Activated CD4-positive, alpha-beta T cell treated with anti-CD3 and anti-CD28 coated beads, Interleukin-2, Interleukin-6, amounts not matched to agents 100 ng/mL and 50 ng/mL, durations not matched to agents 16 hours and 8 hours (primary cell): ENCODE measurements around the gene EFCAB11.

ENCODE experiments used
- DNase-seq: peaks from one replicate; pipeline ENCODE4 v3.0.0-alpha.2; 2020

Gene EFCAB11

DNA sequence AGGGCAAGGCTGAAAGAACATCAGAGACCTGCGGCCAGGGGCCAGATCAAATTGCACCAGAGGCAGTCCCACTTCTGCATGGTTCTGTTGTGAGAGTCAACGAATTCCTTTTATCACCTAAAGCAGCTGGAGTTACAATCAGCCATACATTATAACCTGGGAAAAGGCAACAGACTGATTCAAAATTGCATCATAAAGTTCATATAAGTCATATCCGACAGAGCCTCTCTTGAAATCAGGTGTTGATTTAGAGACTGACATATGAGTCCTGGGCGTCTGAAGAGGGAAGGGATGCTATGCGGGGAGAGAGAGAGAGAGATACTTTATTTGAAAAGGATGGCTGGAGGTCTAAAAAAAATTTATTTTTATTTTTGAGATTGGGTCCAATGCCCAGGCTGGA, 89.4 kb downstream of the EFCAB11 start:
- DNase-seq, result no peak

DNA sequence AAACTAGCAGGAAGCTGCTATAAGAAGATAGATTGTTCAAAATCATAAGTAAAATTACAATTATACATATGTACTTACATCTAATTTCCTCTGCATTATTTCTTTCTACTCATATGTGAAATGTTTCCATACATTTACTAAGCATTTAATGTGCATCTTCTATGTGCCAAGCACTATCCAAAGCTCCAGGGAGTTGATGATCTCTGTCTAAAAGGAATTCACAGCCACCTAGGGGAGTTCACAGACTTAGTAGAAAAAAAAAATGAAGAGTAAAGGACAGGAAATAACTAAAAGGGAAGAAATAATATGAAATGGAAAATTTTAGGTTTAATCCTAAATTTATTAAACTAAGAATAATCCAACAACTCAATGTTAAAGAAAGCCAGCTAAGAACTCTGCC, 91.7 kb downstream of the EFCAB11 start:
- no peak for DNase-seq

DNA sequence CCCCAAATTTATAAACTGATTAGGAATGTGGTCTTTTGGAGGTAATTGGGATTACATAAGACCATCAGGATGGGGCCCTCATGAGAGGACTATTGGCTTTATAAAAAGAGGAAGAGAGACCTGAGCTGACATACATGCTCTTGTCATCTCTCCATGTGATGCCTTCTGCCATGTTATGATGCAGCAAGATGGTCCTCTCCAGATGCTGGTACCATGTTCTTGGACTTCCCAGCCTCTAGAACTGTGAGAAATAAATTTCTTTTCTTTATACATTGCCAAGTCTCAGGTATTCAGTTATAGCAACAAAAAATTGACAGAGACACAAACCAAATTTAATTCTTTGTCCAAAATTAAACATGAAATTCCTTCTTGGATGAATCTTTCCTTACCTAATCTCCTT, 92.9 kb downstream of the EFCAB11 start:
- no peak for DNase-seq

DNA sequence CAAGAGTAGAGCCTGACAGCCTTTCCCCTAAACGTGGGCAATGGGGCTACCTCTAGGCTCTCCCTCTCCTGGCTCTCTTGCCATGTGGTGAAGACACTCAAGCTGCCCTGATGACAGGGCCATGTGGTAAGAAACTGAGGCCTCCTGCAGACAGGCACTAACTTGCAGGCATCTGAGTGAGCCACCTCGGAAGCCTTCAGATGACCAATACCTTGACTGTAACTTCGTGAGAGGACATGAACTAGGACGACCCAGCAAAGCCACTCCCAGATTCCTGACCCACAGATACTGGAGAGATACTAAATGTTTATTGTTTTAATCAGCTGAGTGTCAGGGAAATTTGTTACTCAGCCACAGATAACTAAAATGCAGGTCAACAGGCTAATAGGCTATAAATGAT, 96.4 kb downstream of the EFCAB11 start:
- DNase-seq, result no peak

DNA sequence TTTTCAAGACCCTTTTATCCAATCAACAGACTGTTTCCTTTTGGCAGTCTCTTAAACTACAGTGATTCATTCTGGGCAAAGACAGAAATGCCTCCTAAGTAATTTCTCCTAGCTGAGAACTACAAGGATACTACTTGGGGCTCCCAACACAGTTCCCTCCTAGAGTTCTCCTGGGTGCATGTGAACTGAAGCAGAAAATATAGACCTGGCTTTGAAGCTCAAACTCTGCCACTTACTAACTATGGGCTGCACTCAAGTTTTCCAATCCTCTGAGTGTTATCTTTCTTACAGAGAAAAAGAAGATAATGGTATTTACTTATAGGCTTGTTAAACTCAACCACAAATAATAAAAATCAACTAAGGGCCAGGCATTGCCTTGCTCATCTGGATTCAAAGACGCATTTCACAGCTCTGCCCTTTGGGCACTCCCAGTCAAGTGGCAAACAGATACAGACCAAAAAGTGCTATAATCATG, 97.6 kb downstream of the EFCAB11 start:
- DNase-seq, result no peak

DNA sequence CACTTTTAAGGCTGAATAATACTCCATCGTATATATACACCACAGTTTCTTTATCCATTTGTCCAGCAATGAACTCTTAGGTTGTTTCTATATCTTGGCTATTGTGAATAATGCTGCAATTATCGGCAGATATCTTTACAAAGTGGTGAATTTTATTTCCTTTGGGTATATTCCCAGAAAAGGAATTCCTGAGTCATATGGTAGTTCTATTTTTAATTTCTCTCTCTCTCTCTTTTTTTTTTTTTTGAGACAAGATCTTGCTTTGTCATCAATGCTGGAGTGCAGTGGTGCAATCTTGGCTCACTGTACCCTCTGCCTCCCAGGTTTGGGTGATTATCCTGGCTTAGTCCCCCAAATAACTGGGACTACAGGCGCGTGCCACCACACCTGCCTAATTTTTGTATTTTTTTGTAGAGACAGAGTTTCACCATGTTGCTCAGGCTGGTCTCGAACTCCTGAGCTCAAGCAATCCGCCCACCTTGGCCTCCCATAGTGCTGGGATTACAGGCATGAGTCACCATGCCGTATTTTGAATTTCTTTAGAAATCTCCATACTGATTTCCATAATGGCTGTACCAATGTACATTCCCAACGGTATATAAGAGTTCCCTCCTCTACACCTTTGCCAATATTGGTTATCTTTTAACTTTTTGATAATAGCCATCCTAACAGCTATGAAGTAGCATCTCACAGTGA, 98.4 kb downstream of the EFCAB11 start:
- DNase-seq, result no peak

- DNase-seq, result no peak
Observed at GRCh38 chr14:89853936-89854693, 100.4 kb downstream of the EFCAB11 start.

GRCh38 chr14:89851106-89851505, 103.4 kb downstream of the EFCAB11 start:
- no peak for DNase-seq

GRCh38 chr14:89849931-89850330, 104.6 kb downstream of the EFCAB11 start:
- no peak for DNase-seq

DNA sequence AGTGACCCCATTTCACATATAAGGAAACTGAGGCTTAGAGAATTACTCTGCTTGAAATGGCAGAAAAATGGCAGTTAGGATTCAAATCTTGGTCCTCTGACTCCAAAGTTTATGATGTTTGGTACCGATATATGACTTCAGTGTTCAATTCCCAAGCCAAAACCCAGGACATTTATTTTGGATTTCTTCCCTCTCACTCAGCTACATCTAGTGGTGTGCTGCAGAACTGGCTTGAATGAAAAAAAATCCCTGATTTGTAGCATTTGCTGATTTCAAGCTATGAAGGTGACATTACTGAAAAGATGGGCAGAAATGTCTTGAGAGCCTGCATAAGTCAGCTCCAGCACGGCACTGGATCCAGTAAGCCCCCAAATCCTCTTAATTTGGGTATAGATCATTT, 106.4 kb downstream of the EFCAB11 start:
- no peak for DNase-seq

GRCh38 chr14:89845346-89845745, 109.2 kb downstream of the EFCAB11 start:
- DNase-seq, result no peak

DNA sequence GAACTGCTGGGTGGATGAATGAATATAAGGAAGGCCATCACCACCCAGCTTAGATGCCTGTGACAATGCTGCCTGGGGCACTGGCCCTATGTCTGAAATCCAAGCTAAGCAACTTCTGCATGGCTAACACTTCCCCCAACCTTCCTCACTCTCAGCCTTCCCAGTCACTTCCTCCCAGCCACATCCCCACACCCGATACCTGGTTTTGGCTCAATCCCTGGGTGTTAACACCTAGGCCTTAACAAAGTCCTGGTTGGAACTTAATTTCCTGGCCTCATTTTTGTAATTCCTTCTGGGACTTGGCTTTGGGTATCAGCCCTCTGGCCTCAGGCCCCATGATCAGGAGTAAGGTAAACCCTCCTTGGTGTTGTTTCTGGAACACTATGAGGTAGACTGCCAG, 110.0 kb downstream of the EFCAB11 start:
- no peak for DNase-seq

DNA sequence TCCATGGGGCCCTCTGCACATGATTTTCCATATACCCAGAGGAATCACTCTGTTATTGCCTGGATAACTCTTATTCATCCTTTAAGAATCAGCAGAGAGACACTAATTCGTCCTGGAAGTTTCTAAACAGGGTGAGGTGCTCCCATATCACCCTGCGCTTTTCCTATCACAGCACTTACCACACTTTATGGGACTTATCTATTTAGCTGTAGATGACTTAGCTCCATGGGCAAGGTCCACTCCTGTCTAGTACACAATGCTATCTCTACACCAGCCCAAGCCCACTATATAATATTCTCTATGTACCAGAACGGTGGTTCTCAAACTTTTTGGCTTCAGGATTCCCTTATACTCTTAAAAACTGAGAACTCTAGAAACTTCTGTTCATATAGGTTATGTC, 111.7 kb downstream of the EFCAB11 start:
- no peak for DNase-seq

GRCh38 chr14:89841851-89842250, 112.7 kb downstream of the EFCAB11 start:
- no peak for DNase-seq

DNA sequence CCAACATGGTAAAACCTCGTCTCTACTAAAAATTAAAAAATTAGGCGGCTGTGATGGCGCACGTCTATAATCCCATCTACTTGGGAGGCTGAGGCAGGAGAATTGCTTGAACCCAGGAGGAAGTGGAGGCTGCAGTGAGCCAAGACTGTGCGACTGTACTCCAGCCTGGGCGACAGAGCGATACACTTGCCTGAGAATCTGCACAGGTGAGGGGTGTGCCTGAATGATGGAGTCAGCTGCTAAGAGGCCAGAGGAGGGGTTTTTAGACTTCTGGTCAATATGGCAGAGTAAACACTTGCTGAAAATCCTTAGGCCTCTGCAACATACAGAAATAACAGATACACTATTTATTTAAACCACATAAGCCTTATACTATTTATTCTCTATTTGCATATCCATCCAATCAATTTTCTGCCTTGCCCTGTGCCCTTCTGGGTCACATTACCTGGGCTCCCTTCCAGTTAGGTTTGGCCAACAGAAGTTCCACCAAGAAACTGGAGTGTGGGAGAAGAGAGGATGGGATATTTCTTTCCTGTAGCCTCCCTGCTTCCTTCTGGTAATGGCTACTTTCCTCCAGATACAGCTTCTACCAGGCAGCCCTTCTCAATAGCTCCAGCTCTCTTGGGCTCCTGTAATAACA, 117.6 kb downstream of the EFCAB11 start:
- DNase-seq, result no peak

GRCh38 chr14:89833661-89834060, 120.9 kb downstream of the EFCAB11 start:
- no peak for DNase-seq

DNA sequence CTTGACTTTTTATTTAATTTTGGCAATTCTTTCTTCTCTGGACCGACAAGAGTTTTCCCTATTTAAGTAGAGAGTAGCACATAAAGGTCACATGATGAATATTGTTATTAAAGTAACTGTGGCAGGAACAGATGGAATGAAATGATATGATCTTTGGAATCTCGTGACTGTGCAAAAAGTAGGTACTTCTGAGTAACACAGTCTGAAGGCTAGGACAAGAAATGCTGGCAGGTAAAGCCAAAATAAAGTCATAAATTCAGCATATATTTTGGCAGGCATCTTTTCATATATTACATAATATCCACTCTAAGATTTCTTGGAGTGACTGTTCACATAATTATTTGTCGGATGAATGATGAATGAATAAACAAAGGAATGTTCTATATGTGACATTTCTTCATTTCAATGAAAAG, 121.4 kb downstream of the EFCAB11 start:
- DNase-seq, result no peak

DNA sequence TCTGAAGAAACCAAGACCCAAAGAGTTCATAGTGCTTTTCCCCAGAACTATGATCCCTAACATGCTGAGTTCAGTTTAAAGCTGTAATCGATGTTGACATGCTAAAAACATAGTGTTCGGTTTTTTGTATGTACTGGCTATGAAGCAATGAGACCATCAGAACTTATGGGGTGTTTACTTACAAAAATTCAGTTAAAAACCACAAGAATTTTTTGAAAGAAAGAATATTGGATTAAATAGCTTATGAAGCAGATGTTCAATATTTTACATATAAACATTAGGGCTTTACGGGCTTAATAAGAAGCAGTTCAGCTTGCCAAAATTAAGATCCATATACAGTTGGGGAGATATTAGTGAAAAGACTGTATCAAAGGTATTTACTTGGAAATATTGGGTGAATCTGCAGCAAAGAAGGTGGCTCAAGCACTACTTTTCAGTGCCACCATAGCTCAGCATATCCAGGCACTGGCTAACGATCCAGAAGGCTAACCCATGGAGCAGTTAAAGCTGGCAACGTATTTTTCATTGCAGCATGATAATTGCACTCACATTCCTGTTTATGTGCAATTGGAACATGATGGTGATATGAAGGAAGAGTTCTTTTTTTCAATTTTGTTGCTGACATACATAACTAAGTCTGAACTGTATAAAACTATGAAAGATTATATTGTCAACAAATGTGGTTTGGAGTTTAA, 125.9 kb downstream of the EFCAB11 start:
- no peak for DNase-seq

DNA sequence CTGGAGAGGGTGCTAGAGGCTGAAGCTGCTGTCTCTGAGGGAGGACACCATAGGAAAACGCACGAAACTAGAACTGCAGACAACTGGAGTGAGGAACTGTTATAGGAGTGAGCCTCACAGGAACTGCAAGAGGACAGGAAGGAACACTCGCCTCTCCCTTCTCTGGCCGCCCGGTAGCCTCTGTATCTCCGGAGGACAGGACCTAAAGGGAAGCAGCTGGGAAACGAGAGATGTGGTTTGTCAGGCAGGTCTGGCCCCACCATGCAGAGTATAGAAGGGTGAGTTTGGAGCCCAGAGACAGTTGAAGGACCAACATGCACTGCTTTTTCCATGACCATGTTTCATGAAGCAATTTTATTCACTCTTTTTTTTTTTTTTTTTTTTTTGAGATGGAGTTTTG, 127.3 kb downstream of the EFCAB11 start:
- DNase-seq, result no peak

- no peak for DNase-seq
Observed at GRCh38 chr14:89826596-89826995, 127.9 kb downstream of the EFCAB11 start.

- DNase-seq, result no peak
Observed at GRCh38 chr14:89823743-89824142, 130.8 kb downstream of the EFCAB11 start.

- no peak for DNase-seq
Observed at GRCh38 chr14:89814126-89814525, 140.4 kb downstream of the EFCAB11 start.

GRCh38 chr14:89813617-89814031, 140.9 kb downstream of the EFCAB11 start:
- no peak for DNase-seq
